Measurements from ENCODE around the gene PNN.

- TF ChIP-seq POLR2A (IDR thresholded peaks at IDR 0.05) = no peak
- TF ChIP-seq, protein P1, sequence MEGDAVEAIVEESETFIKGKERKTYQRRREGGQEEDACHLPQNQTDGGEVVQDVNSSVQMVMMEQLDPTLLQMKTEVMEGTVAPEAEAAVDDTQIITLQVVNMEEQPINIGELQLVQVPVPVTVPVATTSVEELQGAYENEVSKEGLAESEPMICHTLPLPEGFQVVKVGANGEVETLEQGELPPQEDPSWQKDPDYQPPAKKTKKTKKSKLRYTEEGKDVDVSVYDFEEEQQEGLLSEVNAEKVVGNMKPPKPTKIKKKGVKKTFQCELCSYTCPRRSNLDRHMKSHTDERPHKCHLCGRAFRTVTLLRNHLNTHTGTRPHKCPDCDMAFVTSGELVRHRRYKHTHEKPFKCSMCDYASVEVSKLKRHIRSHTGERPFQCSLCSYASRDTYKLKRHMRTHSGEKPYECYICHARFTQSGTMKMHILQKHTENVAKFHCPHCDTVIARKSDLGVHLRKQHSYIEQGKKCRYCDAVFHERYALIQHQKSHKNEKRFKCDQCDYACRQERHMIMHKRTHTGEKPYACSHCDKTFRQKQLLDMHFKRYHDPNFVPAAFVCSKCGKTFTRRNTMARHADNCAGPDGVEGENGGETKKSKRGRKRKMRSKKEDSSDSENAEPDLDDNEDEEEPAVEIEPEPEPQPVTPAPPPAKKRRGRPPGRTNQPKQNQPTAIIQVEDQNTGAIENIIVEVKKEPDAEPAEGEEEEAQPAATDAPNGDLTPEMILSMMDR (IDR thresholded peaks at IDR 0.05) = no peak
- no peak for TF ChIP-seq POLR2AphosphoS5 (IDR thresholded peaks at IDR 0.05)
Observed at GRCh38 chr14:39154594-39155189, 20.4 kb upstream of the PNN start.

Data from breast epithelium (tissue), 3 donors.